Measurements from ENCODE around the gene MAPRE3.

DNA sequence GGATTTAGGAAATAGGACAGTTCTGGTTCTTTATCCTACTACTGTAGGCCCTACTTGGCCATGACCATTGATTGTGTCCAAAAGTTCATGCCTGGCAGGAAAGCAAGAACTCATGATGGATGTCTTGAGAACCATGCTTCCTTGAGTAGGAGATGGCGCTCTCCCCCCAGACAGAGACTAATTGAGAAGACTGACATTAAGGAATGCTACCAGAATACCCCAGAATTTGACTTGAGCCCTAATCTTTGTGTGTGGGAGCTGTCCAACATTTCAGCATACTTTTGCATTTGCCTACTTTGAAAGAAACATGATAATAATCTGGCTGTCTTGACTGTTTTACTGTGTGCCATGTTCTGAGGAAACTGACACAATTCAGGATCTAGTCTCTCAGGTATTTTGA is 23.3 kb downstream of the MAPRE3 start:
- TF ChIP-seq, protein P1, sequence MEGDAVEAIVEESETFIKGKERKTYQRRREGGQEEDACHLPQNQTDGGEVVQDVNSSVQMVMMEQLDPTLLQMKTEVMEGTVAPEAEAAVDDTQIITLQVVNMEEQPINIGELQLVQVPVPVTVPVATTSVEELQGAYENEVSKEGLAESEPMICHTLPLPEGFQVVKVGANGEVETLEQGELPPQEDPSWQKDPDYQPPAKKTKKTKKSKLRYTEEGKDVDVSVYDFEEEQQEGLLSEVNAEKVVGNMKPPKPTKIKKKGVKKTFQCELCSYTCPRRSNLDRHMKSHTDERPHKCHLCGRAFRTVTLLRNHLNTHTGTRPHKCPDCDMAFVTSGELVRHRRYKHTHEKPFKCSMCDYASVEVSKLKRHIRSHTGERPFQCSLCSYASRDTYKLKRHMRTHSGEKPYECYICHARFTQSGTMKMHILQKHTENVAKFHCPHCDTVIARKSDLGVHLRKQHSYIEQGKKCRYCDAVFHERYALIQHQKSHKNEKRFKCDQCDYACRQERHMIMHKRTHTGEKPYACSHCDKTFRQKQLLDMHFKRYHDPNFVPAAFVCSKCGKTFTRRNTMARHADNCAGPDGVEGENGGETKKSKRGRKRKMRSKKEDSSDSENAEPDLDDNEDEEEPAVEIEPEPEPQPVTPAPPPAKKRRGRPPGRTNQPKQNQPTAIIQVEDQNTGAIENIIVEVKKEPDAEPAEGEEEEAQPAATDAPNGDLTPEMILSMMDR (IDR thresholded peaks at IDR 0.05): no peak
- TF ChIP-seq POLR2A (IDR thresholded peaks at IDR 0.05) (no peak), EP300 (IDR thresholded peaks at IDR 0.05) (no peak)
